GM21515 (cell line): ENCODE measurements around the gene RASD2.
"Not testable (repeated sequence)": the region's sequence is repeated elsewhere in the genome, so short reads cannot be mapped to it uniquely, and the experiment has no call there.

Experiments used
- ATAC-seq: cut with Tn5 transposase; IDR thresholded peaks from one replicate; pipeline ENCODE4 v1.9.1; 2021; ENCODE audit not compliant: unreplicated experiment

The RASD2 gene

DNA sequence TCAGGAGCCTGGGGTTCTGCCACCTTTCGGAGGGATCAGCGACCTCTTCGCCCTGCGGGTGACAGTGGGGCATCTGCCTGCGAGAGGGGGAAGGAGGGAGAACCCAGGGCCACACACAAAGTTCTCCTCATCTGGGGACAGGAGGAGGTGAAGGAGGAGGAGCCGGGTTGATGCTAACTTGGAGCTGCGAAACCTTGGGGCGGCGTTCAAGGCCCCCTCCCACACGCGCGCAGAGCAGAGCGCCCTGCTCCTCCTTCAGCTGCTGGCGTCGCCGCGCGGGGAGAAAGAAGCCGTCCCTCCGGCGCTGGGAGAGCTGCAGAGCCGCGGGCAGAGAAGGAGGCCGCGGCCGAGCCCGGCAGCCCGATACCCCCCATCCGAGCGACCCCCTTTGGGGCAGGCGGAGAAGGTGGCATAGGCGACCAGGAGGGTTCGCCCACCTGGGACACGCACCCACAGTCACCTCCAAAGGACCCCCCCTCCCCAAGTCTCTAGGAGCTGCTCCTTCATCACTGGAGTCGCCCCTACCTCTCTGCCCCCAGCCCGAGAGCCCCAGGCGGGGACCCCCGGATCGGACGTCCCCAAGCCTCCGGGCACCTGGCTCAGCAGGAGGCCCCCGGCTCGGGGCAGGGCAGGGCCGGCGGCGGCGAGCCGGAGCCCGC lies at the start of gene RASD2:
RASD2 (plus strand) TSS at position 237 of the 659 bp plus-strand sequence. CDS start 5,979 bp downstream, outside the sequence.
- ATAC-seq = no peak

DNA sequence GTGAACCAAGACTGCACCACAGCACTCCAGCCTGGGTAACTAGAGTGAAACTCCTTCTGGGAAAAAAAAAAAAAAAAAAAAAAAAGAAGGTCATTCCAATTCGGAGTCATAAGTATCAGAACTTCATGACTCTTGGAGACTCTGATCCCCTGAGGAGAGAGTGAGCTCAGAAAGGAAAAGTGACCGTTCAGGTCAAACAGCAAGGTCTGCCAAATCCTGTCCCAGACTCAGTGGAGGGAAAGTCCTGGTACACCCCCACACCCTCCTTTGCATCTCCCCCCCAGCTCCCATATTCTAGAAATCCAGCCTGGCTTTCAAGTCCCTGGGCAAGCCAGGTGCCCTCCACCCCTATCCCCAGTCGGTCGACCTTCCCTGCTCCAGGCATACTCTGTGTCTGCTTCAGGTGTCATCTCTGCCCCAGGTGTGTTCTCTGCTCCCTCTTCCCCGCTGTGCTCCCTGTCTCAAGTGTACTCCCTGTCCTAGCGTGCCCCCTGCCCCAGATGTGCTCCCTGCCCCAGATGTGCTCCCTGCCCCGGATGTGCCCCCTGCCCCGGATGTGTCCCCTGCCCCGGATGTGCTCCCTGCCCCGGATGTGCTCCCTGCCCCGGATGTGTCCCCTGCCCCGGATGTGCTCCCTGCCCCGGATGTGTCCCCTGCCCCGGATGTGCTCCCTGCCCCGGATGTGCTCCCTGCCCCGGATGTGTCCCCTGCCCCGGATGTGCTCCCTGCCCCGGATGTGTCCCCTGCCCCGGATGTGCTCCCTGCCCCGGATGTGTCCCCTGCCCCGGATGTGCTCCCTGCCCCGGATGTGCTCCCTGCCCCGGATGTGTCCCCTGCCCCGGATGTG lies 49.3 kb upstream of the RASD2 start:
- not testable (repeated sequence) for ATAC-seq

- ATAC-seq = no peak
Observed at GRCh38 chr22:35491908-35492380, 48.7 kb upstream of the RASD2 start.

DNA sequence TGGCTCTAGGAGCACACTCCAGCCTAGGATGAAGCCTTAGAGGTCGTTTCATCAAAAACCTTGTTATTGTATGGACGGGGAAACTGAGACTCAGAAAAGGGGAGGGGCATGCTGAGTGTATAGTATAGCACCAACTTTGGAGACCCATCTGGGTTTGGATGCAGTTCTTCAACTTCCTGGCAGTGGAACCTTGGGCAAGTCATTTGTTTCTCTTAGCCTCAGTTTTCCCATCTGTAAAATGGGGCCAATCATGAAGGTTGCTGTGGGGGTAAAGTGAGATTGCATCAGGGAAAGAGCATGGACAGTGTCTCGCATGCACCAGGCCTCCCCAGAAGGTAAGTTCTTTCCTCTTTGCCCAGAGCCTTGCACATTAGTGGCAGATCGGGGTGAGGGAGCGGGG lies 47.6 kb upstream of the RASD2 start:
- ATAC-seq = no peak

DNA sequence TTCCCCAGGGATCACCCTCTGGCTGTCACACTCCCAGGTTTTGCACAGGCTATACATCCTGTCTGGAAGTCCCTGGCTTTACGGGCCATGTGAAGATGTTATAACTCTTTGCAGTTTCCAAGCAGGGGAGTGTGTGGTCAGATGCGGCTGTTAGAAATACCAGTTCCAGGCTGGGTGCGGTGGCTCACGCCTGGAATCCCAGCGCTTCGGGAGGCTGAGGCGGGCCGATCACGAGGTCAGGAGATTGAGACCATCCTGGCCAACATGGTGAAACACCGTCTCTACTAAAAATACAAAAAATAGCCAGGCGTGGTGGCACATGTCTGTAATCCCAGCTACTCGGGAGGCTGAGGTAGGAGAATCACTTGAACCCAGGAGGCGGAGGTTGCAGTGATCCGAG lies 44.9 kb upstream of the RASD2 start:
- ATAC-seq = not testable (repeated sequence)

GRCh38 chr22:35496768-35497312 lies 43.8 kb upstream of the RASD2 start:
- ATAC-seq = no peak

DNA sequence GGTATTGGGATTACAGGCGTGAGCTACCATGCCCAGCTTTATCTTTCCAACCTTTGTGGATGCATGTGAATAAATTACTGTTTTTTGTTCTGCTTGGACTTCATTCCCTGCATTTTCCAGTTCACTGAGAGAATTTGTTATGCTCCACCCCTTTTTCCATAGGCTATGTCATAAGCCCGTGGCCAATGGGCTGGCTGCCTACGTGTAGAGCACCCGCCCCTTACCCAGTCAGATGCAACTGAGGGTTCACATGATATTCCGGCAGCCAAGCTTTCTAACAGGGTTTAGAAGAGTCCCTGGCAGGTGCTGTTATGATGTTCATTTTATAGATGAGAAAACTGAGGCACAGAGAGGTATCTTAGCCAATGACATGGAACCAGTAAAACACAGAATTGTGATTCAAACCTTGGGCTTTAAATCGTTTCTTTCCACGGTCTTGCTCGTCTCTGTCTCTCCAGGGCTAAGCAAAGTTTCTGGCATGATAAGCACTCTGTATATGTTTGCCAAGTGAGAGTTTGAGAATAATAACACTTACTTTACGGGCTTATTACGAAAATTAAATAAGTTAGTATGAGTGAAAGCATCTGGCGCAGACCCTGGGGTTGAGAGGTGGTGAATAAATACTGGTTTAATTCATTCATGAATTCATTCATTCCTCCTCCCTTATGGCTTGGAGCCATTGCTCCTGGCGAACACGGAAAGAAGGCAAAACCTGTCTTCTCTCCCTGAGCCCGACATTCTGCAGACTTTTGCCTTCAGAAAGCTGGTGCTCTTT lies 42.4 kb upstream of the RASD2 start:
- ATAC-seq = no peak

- ATAC-seq = no peak
Observed at GRCh38 chr22:35502836-35503235, 37.8 kb upstream of the RASD2 start.

DNA sequence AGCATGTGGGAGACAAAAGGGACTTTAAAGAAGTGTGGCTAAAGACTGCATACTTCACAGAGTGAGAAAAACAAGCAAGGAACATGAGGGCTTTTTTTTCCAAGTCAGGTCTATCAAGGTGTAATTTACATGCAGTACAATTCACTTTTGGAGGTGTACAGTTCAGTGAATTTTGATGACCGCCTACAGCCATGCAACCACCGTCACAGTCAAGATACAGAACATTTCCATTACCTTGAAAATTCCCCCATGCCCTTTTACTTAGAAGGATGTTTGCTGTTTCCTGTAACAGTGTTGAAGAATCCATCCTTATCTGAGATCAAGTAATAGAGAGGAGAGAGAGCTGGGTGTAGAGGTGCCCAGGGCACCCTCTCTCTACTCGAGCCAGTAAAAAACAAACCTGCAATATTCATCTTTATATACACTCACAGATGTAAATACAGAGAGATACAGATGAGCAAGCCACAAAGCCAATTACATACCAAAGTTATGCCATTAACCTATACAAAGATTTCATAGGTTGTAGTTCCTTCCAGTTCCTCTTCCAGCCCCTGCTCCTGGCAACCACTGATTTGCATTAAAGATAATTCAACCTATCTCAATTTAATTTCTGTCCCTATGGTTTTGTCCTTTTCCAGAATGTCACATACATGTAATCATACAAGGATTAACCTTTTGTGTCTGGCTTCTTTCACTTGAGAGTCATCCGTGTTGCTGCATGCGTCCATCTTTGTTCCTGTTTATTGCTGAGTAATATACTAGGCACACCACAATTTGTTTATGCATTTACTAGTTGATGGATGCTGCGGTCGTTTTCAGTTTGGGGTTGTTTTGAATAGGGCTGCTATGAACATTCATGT lies 35.0 kb upstream of the RASD2 start:
- no peak for ATAC-seq

- ATAC-seq = no peak
Observed at GRCh38 chr22:35506259-35506570, 34.4 kb upstream of the RASD2 start.

DNA sequence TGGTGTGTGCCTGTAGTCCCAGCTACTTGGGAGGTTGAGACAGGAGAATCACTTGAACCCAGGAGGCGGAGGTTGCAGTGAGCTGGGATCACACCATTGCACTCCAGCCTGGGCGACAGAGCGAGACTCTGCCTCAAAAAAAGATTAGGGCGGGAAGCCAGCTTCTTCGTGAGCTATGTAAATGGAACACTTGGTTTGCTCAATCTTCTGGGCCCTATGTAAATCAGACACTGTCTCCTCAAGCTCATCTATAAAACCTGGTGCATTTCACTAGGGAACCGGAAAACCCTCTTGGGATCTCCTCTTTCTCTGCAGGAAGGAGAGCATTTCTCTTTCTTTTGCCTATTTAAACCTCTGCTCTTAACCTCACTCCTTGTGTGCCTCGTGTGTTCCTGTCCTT lies 32.8 kb upstream of the RASD2 start:
- ATAC-seq = not testable (repeated sequence)

- ATAC-seq = no peak
Observed at GRCh38 chr22:35509451-35509850, 31.2 kb upstream of the RASD2 start.

DNA sequence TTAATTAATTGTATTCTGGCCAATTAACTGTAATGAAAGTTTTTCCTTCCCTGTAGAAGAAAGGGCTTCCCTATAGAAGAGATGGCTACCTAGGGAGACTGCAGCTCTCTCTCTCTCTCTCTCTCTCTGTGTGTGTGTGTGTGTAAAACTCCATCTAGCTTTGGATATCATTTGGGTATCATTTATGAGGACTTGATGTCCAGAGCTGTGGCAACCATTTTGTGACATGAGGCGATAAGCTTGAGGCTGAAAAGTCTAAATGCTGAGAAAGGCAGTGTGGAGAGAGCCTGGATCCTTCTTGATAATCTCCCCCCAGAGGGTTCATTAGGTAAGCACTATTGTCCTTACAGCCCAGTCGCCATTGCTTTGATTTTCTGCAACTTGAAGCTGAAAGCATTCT lies 30.7 kb upstream of the RASD2 start:
- no peak for ATAC-seq

DNA sequence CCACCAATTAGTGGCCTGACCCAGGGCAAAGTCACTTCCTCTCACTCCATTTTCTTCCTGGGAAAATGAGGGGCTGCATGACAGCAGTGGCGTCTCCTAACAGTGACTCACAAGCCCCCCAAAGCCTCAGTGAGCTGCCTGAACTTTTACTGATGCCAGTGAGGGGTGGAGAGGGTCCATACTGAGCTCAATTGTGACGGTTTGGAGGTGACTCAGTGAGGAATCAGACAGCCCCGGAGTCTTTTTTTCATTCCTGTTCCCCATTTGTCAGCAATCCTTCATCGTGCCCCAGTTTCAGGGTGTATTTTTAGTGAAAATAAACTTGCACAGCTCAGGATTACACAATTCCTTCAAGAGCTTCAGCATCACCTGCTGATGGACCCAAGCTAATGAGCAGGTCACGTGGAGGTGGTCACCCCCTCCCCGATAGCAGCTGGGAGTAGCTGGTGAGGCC lies 30.1 kb upstream of the RASD2 start:
- ATAC-seq = no peak

DNA sequence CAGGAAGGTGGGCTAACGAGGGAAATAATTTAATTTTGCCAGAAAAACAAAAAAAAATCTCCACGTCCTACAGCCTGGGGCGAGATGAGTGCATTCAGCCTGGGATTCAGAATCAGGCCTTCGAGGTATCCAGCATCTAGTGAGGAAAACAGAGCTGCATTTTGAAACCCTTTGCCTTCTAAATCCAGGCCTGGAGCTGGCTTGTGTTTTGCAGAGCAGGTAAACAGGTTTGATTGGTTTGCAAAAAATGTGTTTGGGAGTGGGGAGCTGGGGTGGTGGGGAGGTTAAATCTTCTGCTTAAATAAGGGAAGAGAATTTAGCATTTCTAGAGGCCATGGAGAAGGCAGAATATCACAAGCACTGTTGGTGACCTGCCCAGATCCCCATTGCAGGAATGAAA lies 29.7 kb upstream of the RASD2 start:
- no peak for ATAC-seq

- ATAC-seq = no peak
Observed at GRCh38 chr22:35514366-35514765, 26.3 kb upstream of the RASD2 start.

DNA sequence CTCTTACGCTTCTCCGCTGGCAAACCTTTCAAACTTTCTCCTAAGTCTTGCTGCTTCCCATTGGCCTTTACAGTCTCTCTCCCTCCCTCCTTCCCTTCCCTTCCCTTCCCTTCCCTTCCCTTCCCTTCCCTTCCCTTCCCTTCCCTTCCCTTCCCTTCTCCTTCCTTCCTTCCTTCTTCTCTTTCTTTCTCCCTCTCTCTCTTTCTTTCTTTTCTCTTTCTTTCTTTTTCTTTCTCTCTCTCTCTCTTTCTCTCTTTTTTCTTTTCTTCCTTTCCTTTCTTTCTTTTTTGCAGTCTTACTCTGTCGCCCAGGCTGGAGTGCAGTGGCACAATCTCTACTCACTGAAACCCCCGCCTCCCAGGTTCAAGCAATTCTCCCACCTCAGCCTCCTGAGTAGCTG lies 24.7 kb upstream of the RASD2 start:
- not testable (repeated sequence) for ATAC-seq

DNA sequence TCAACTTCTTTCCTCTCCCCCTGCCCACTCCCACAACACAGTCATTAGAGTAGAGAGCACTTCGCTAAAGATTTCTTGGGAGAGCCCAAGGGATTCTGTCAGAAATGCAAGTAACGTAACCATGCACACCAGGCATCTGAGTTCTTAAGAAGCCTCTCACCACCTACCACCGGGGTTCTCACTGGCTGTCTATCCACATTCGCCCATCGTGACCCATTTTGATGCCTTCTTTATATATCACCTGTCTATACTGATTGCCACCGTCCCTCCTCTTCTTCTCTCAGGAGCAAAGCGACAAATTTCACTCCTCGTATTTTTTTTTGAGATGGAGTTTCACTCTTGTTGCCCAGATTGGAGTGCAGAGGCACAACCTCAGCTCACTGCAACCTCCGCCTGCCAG lies 23.9 kb upstream of the RASD2 start:
- ATAC-seq = no peak

- ATAC-seq = no peak
Observed at GRCh38 chr22:35517207-35517606, 23.4 kb upstream of the RASD2 start.

GRCh38 chr22:35517769-35518530 lies 22.7 kb upstream of the RASD2 start:
- ATAC-seq = no peak
